Measurements from ENCODE around the gene ACSM2B.
"Not testable (repeated sequence)": the region's sequence is repeated elsewhere in the genome, so short reads cannot be mapped to it uniquely, and the experiment has no call there.

Gene ACSM2B

DNA sequence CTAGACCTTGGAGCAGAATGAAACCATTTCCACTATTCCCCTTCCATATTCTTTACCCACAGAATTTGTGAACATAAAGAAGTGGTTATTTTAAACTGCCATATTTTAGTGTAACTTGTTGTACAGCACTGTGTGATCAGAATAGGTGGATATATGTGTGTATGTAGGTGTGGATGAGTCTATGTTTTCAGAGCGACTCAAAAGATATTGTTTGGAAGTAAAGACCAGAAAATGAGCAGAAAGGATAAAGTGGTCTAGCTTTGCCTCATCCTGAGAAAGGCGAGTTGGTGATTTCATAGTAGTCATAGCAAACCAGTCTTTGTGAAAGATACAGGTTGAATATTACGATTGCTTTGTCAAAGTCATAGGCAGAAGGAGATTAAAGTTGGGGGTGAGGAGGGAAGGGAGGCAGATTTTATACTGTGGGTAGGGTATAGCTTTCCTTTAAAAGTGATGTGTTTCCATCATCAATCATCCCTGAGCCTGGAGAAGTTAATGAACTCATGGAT, 43.8 kb downstream of the ACSM2B start:
- in situ Hi-C loops (cut with MboI; ENCODE audit: low sequenced_read_pairs); H3K36me3 ChIP-seq (replicated peaks); H3K27me3 ChIP-seq (ENCODE audit: low read depth); H3K4me3 ChIP-seq; DNase-seq (ENCODE audit: low spot score in 2 of 2); H3K4me1 ChIP-seq; H3K9me3 ChIP-seq: not testable (repeated sequence)

DNA sequence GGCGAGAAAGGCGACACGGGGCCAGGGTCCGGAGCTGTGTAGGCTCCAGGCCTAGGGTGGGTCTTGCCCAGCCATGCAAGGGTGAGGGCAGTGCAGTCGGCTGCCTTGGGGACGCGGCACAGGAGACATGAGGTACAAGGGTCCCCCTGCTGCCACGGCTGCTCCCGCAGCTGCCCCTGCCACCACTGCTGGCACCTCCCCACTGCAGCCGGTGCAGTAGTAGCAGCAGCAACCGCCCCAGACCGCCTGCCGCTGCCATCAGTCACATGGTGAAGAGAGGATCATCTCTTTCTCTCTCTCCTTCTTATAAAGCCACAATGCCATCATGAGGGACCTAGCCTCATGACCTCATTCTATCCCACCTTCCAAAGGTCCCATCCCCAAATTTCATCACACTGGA, 44.4 kb downstream of the ACSM2B start:
- in situ Hi-C loops (cut with MboI; ENCODE audit: low sequenced_read_pairs) = not testable (repeated sequence)

DNA sequence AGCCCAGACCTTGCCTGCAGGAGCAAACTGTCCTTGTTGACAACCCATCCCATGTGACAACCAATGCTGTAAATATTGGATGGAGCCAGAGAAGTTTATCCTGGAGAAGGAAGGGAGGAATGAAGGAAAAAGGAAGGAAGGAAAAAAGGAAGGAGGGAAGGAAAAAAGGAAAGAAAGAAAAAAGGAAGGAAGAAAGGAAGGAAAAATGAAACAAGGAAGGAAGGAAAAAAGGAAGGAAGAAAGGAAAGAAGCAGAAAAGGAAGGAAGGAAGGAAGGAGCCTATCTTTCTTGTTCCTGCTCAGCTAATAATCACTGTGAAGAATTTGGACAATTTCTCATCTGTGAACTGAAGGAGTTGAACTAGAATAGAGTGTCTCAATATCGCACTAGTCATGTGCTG, 56.1 kb downstream of the ACSM2B start:
- Histone ChIP-seq H3K4me3 (no peak overlapping the region), H3K9me3 (no peaks in the 10 kb centered on the region), H3K4me1 (no peaks in the 10 kb centered on the region), H3K27me3 (ENCODE audit: low read depth) (no peaks in the 10 kb centered on the region), H3K36me3 (replicated peaks) (no peaks in the 10 kb centered on the region)
- in situ Hi-C loops (cut with MboI; ENCODE audit: low sequenced_read_pairs) = no loop called here
- no peak for DNase-seq (ENCODE audit: low spot score in 2 of 2)

More for the DNA sequence above, 44.4 kb downstream of the ACSM2B start:
- not testable (repeated sequence) for DNase-seq (ENCODE audit: low spot score in 2 of 2); H3K27me3 ChIP-seq (ENCODE audit: low read depth); H3K36me3 ChIP-seq (replicated peaks); H3K9me3 ChIP-seq; H3K4me3 ChIP-seq; H3K4me1 ChIP-seq

DNA sequence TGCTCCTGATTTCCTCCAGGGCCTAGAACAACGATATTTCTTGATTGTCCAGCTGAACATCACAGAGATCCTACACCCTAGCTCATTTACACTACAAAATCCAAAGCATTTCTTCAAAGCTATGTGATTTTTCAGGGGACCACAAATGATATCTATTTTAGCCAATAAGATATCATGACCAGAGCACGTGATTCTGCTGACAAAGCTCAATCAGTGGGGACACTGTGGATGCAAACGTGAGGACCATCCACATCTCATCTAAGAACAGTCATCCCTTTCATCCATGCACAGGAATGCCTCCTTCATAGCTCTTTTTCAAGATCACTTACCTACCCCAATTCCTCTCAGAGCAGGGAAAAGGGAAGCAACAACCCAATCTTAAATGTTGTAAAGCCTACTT, 56.9 kb downstream of the ACSM2B start:
- Histone ChIP-seq H3K4me3 (no peak overlapping the region), H3K4me1 (no peaks in the 10 kb centered on the region), H3K9me3 (no peaks in the 10 kb centered on the region), H3K36me3 (replicated peaks) (no peaks in the 10 kb centered on the region), H3K27me3 (ENCODE audit: low read depth) (no peaks in the 10 kb centered on the region)
- in situ Hi-C loops (cut with MboI; ENCODE audit: low sequenced_read_pairs) = no loop called here
- no peak for DNase-seq (ENCODE audit: low spot score in 2 of 2)

DNA sequence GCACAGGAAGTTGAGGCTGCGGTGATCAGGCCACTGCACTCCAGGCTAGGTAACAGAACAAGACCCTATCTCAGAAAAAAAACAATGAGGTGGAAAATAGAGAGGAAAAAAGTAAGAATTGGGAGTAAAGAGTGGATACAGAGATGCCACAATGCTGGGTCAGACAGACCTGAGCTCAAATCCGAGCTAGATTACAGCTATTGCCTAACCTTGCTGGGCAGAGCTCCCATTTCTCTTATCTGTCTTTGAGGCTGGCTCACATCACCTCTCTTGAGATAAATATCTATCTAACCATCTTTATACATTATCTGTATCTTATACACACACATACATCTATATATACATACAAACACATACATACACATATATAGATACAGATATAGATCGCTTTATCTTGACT, 59.0 kb downstream of the ACSM2B start:
- no peaks in the 10 kb centered on the region for H3K9me3 ChIP-seq
- H3K4me1 ChIP-seq = no peaks in the 10 kb centered on the region
- H3K36me3 ChIP-seq (replicated peaks) = no peaks in the 10 kb centered on the region
- no peaks in the 10 kb centered on the region for H3K27me3 ChIP-seq (ENCODE audit: low read depth)
- DNase-seq (ENCODE audit: low spot score in 2 of 2) = no peak
- no peak overlapping the region for H3K4me3 ChIP-seq
- in situ Hi-C loops (cut with MboI; ENCODE audit: low sequenced_read_pairs) = no loop called here

DNA sequence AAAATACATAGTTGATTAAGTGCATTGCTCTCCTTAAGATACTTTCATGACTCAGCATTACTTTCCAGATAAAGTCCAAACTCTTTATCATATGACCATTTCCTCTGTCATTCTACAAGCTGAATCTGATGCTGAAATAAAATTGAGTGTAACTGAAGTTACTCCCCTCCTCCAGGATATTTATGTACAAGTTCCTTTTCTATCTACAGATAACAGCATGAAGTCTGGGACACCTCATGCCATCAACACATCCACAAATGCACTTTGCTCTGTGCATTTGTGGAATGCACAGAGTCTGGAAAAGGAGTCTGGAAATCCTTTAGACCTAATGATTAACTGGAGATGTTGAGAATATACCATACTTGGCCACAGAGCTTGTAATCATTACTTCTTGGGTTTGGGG, 60.5 kb downstream of the ACSM2B start:
- no peak overlapping the region for H3K4me3 ChIP-seq
- no peaks in the 10 kb centered on the region for H3K27me3 ChIP-seq (ENCODE audit: low read depth)
- no peaks in the 10 kb centered on the region for H3K9me3 ChIP-seq
- in situ Hi-C loops (cut with MboI; ENCODE audit: low sequenced_read_pairs) = no loop called here
- no peak for DNase-seq (ENCODE audit: low spot score in 2 of 2)
- H3K36me3 ChIP-seq (replicated peaks) = no peaks in the 10 kb centered on the region
- H3K4me1 ChIP-seq = no peaks in the 10 kb centered on the region

DNA sequence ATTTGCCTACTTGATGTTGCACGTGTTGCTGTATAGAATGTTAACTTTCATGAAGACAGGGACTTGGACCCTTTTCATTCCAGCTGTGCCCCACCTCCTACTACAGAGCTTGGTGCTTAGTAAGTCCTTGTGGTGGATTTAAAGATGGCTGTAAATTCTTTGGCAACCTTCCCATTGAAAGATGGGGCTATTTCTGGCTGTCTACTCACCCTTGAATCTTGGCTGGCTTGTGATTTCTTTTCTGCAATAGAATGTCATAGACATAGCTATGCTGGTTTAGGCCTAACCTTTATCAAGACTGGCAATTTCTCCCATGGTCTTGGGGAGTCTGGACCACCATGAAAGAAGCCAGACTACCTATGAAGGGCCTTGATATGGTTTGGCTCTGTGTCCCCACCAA, 65.8 kb downstream of the ACSM2B start:
- no peaks in the 10 kb centered on the region for H3K9me3 ChIP-seq
- DNase-seq (ENCODE audit: low spot score in 2 of 2) = no peak
- in situ Hi-C loops (cut with MboI; ENCODE audit: low sequenced_read_pairs) = no loop called here

DNA sequence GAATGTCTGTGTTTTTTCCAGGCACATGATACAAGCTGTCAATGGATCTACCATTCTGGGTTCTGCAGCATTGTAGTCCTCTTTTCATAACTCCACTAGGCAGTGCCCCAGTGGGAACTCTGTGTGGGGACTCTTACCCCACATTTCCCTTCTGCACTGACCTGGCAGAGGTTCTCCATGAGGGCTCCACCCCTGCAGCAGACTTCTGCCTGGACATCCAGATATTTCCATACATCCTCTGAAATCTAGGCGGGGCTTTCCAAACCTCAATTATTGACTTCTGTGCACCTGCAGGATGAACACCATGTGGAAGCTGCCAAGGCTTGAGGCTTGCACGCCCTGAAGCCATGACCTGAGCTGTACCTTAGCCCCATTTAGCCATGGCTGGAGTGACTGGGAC, 68.9 kb downstream of the ACSM2B start:
- in situ Hi-C loops (cut with MboI; ENCODE audit: low sequenced_read_pairs) = no loop called here
- H3K4me1 ChIP-seq = no peaks in the 10 kb centered on the region
- DNase-seq (ENCODE audit: low spot score in 2 of 2) = no peak
- no peak overlapping the region for H3K4me3 ChIP-seq
- H3K36me3 ChIP-seq (replicated peaks) = no peaks in the 10 kb centered on the region
- no peaks in the 10 kb centered on the region for H3K27me3 ChIP-seq (ENCODE audit: low read depth)
- no peaks in the 10 kb centered on the region for H3K9me3 ChIP-seq

More for the DNA sequence above, 65.8 kb downstream of the ACSM2B start:
- Histone ChIP-seq H3K4me1 (no peaks in the 10 kb centered on the region), H3K4me3 (no peak overlapping the region), H3K27me3 (ENCODE audit: low read depth) (no peaks in the 10 kb centered on the region), H3K36me3 (replicated peaks) (no peaks in the 10 kb centered on the region)

DNA sequence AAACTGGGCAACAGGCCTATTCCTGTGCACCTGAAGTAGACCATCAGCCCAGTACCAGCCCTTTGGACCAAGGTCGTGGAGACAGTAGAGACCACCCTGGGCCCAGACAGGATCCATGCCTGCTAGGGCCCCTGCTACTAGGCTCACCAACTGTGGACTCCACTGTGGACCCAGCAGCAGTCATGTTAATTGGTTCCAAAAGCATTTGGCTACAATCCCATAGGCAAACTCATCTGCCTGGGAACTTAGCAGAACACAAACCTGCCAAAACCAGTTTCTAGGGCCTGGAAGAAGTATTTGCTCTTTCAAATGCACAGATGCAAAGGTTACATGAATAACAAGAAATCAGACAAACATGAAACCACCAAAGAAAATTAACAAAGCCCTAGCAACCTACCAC, 71.7 kb downstream of the ACSM2B start:
- DNase-seq (ENCODE audit: low spot score in 2 of 2) = no peak
- H3K36me3 ChIP-seq (replicated peaks) = no peaks in the 10 kb centered on the region
- H3K4me3 ChIP-seq = no peak overlapping the region
- no peaks in the 10 kb centered on the region for H3K4me1 ChIP-seq
- in situ Hi-C loops (cut with MboI; ENCODE audit: low sequenced_read_pairs) = no loop called here
- no peaks in the 10 kb centered on the region for H3K27me3 ChIP-seq (ENCODE audit: low read depth)
- H3K9me3 ChIP-seq = no peaks in the 10 kb centered on the region

DNA sequence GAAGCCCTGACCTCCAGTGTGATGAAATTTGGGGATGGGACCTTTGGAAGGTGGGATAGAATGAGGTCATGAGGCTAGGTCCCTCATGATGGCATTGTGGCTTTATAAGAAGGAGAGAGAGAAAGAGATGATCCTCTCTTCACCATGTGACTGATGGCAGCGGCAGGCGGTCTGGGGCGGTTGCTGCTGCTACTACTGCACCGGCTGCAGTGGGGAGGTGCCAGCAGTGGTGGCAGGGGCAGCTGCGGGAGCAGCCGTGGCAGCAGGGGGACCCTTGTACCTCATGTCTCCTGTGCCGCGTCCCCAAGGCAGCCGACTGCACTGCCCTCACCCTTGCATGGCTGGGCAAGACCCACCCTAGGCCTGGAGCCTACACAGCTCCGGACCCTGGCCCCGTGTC, 84.7 kb downstream of the ACSM2B start:
- in situ Hi-C loops (cut with MboI; ENCODE audit: low sequenced_read_pairs); H3K27me3 ChIP-seq (ENCODE audit: low read depth); DNase-seq (ENCODE audit: low spot score in 2 of 2); H3K9me3 ChIP-seq; H3K4me1 ChIP-seq; H3K4me3 ChIP-seq; H3K36me3 ChIP-seq (replicated peaks): not testable (repeated sequence)

DNA sequence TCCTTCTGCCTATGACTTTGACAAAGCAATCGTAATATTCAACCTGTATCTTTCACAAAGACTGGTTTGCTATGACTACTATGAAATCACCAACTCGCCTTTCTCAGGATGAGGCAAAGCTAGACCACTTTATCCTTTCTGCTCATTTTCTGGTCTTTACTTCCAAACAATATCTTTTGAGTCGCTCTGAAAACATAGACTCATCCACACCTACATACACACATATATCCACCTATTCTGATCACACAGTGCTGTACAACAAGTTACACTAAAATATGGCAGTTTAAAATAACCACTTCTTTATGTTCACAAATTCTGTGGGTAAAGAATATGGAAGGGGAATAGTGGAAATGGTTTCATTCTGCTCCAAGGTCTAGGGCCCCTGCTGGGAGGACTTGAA, 85.2 kb downstream of the ACSM2B start:
- H3K9me3 ChIP-seq; H3K4me1 ChIP-seq; DNase-seq (ENCODE audit: low spot score in 2 of 2); H3K4me3 ChIP-seq; H3K36me3 ChIP-seq (replicated peaks); H3K27me3 ChIP-seq (ENCODE audit: low read depth); in situ Hi-C loops (cut with MboI; ENCODE audit: low sequenced_read_pairs): not testable (repeated sequence)
